ENCODE measurements around the gene GUCY1B1.
"Not testable (repeated sequence)": the region's sequence is repeated elsewhere in the genome, so short reads cannot be mapped to it uniquely, and the experiment has no call there.

Gene GUCY1B1

DNA sequence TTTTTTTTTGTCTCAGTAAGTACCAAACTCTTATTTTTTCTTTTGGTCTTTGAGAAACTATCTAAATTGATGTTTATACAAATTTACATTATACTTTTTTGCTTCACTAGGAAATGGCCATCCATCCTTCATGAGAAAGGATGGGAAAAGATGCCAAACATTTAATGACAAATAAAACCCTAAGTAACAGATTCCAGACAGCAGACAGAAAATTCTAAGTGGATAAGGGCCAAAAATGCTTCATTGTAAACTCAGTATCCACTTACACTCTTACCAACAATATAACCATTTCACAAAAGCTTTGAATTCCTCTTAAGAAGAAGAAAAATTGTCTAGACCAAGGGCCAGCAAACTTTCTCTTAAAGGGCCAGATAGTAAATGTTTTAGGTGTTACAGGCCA, 3.5 kb downstream of the GUCY1B1 start:
- DNase-seq (ENCODE audit: low read depth), result peak; percentile 77

DNA sequence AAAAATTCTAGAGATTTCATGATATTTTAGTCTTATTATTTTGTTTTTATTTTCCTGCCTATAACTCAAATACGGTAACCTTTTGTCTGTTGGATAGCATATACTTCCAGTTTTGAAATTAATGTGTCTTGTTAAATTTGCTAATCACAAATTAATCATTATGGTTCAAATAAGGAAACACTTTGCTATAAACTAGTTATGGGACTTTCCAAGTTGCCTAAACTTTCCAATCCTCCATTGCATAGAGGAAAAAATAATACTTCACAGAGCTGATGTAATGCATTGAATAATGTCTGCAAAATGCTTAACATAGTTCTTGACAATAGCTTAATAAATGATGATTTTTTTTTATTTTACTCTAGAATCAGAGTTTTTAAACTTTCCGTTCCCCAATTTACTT, 4.7 kb downstream of the GUCY1B1 start:
- DNase-seq (ENCODE audit: low read depth), result no peak

DNA sequence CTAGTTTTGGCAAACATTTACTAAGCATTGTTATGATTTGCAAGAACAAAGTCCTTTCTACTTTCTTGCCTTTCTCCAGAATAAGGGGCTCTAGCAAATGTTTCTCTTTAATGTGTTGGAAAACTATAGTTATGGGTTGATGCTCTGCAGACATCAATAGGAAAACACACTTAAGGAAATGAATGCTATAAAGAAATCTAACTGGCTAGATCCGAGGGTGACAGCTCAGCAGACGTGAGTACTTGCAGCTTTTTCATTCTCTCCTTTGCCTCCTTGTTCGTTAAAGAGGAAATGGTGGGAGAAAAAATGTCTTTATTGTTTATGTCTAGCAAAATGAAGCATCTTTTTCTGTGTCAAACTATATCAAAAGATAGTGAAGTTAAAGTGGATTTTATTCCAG, 6.3 kb downstream of the GUCY1B1 start:
- no peak for DNase-seq (ENCODE audit: low read depth)

DNA sequence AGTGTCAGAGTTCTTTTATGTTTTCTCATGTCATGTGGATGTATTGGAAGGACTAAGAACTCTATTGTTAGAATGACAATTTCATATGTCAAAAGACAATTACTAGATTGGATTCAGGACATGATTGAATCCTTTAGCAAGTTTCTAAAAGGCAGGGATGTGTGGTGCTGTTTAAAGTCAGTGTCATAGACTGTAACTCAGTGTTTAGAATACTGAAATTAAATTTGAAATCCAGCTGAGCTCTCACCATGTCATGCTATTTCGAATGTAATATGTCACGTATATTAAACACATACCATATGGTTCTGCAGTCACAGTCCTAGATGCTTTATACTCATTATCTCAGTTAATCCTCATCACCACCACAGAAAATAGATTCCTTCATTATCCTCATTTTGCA, 7.8 kb downstream of the GUCY1B1 start:
- DNase-seq (ENCODE audit: low read depth), result no peak

DNA sequence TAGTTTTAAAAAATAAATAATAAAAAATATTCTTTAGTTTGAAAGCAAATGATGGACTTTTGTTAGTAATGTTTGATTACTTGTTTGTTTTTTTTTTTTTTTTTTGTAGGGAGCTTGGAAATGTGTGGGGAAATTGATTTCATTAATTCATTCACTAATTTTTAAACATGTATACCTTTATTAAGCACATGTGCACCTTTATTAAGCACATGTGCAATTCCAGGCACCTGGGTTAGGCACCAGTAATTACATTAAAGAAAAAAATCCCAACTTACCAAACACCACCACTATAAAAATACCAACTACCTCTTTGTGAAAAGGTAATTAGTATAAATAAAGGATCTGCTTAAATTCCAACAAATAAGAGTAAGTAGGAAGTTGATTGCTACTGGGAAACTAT, 9.5 kb downstream of the GUCY1B1 start:
- DNase-seq (ENCODE audit: low read depth), result no peak

DNA sequence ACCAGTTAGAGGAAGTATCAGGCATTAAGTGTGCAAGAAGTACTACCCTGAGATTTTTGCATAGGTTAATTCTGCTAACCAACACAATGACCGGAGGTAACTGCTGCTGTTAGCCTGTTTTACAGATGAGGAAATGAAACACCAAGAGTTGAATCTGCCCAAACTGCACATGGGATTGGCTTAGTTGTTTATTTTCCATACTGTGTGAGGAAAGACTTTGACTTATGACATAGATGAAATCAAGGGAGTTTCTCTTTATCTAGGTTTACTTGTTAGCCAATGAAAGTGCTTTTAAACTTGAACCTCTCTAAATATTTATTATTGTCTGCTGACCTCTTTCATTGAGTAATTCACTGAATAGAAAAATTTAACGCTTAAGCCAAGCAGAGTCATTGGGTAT, 10.3 kb downstream of the GUCY1B1 start:
- DNase-seq (ENCODE audit: low read depth), result peak; percentile 32

DNA sequence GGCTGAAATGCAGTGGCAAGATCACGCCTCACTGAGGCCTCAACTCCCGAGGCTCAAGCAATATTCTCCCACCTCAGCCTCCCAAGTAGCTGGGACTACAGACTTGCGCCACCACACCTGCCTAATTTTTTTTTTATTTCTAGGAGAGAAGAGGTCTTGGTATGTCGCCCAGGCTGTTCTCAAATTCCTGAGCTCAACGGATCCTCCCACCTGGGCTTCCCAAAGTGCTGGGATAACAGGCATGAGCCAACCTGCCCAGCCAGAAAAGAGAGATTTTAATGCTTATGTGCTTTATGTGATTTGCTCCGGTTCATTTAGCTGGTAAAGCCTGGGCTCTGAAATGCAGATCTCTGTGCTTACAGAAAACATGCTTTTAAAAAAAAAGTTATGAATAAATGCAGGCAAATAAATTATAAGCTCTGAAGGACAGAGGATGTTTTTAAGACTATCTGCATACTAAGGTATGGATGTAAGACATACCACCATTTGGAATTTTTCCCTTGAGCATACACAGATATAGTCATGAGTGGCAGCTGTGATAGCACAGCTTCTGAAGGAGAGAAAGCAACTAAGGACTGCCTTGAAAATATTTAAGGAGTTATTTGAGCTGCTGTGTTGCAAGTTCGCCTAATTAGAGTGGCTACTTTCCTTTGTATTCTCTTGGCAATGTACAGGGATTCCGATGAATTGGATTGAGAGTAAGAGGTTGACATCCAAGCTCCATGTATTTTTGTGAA, 13.8 kb downstream of the GUCY1B1 start:
- peak; percentile 76 for DNase-seq (ENCODE audit: low read depth)

DNA sequence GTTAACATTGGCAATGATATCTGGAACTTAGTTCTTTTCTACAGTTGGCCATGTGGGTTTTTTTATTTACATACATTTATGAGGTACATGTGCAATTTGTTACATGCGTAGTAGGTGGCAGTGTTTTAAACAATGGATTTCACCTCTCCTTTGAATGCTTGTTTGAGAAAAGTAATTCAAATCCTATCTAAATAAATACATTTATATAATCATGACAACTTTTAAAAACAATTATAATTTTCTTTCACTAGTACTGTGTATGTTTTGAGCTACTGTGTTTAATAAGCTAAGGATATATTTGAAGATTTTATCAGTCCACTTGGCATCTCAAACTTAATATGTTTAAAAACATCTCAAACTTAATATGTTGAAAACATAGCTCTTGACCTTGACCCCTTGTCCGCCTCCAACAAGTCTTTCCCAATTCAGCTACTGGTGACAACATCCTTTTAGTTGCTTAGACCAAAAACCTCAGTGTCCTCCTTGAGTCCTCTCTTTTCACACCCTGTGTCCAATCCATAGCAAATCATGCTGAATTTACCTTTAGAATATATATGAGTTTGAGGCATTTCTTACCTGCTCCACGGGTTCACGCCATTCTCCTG, 14.5 kb downstream of the GUCY1B1 start:
- DNase-seq (ENCODE audit: low read depth), result peak; percentile 35

DNA sequence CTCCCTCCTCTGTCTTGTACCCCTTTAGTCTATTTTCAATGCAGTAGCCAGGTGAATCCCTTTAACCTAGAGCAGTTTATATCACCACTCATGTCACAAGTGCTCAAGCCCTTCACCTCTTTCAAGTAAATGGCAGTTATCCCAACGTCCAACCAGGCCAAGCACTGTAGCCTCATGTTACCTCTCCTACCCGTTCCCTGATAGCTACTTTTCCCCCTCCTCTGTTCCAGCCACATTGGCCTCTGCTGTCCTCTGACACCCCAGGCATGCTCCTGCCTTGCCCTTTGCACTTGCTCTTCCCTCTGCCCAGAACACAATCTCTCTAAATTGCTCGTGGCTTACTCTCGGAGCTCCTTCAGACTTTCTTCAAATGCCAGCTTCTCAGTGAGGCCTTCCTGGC, 15.2 kb downstream of the GUCY1B1 start:
- no peak for DNase-seq (ENCODE audit: low read depth)

DNA sequence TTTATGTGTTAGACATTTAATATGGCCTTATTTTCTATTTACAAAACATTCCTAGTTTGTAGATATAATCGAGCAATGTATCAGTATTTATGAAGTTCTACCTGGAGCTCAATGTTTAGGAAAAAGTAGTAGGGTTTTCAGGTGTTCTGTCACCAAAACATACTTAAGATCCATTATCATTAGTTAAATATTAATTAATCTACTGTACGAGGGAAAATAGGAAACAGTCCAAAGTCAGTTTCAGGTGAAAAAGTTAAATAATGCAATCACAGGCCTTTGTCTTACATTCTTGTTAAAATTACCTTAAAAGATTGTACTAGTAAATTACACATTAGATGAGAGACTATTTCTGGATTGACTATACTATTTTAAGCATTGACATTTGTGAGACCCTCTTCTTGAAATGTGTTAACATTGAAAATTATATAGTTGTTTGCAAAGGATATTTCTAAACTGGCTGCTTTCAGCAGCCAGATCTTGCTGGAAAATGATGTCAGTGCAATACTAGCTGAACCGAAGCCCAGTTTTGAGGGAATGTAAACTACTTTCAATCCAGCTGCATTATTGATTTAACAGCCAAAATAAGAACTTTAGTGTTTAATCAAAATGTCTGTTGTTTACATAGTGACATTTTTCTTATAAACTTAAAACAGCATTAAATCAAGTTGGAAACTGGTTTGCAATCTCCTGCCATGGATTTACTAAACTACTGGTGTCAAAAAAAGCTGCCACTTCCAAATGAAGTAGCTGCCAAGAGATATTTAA, 19.3 kb downstream of the GUCY1B1 start:
- peak; percentile 75 for DNase-seq (ENCODE audit: low read depth)

DNA sequence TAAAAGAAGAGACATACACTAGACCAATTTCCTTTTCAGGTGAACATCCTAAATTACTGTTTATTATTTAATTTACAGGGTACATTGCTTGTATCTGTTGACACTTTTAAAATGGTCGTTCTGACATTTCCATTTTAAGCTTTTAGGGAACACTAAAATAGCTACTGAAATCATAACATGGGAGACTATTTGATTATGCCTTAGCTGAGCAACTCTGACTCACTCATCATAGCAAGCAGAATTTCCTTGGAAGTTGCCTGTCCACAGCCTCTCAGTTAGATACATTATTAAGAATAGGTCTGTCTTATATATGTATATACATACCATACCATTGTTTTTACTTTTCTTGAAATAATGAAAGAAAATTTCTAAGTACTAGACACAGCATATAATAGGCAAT, 22.0 kb downstream of the GUCY1B1 start:
- no peak for DNase-seq (ENCODE audit: low read depth)

DNA sequence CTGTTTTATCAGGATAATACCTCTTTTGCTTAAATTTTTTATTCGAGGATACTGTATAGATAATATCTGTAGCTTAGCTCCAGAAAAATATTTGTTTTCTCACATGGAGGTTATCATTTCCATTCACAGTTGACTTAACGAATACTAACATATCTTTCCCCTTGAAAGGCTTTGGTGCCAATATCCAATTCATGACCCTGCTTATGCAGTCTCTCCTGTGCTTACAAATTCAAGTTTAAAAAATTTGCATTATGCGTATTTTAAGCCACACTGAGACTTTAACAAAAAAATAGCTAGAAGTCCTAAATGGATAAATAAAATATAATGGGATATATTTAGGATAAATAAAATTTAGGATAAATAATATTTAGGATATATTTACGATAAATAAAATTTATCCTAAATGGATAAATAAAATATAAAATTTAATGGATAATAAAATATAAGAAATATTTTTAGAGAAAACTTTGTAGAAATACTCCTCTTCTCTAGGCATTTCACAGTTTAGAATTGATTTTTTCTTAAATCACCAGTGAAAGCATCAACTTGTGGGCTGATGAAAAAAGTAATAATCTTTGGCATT, 22.5 kb downstream of the GUCY1B1 start:
- no peak for DNase-seq (ENCODE audit: low read depth)

DNA sequence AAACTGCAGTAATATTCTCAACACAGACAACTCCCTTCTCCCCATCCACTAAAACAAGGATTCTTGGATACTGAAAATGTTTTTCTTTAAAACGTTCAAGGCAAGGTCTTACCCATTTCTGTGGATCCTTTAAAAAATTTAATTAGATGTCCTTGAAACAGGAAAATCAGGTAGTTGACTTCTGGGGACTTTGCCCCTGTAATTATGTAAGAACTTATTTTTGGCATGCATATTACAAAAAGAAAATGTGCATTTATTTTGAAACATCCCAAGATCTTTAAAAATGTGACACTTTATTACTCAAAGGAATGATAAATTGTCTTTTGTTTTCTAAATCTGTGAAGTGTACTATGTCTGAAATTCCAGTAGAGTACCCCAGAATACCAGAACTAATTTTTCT, 25.8 kb downstream of the GUCY1B1 start:
- DNase-seq (ENCODE audit: low read depth), result no peak

DNA sequence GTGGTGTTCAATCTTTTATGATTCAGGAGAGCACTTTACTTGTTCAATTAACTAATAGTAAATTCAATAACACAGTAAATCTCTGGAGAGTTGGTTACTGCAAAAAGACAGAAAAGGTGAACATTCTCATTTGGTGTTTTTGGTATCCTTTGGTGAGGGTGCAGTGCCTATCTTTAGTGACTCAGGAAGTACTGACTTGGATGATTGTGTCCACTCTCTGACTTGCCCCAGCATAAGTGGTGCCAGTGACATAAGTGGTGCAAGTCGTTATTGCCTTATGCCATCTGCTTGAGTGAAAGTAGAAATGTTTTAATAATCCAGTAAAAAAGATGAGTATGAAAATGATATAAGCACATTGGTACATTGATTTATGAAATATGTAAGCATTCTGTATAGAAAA, 27.0 kb downstream of the GUCY1B1 start:
- no peak for DNase-seq (ENCODE audit: low read depth)

DNA sequence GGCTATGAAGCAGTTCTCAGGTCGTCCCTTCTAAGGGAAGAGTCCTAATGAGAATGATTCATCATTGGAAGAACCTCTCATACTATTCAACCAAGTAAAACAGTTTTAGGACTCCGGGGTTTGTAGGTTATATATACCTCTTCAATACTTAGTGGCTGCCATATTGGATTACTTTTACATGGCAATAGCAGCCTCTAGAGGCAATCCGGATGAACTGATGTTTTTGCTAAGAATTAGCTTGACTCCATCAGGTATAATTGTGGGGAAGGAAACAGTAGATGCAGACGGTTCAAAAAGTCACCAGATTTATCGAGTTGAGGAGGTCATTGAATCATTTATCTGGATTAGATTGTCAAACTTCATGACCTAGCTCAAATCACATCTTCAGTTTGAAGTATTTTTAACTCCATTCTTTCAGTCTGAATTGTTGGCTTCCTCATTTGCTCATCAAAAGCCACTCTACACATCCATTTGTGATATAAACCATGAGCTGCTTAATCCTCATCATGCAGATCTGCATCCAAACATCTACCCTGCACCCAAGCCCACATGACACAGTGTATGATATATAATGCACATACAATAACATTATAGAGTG, 28.4 kb downstream of the GUCY1B1 start:
- peak; percentile 54 for DNase-seq (ENCODE audit: low read depth)

DNA sequence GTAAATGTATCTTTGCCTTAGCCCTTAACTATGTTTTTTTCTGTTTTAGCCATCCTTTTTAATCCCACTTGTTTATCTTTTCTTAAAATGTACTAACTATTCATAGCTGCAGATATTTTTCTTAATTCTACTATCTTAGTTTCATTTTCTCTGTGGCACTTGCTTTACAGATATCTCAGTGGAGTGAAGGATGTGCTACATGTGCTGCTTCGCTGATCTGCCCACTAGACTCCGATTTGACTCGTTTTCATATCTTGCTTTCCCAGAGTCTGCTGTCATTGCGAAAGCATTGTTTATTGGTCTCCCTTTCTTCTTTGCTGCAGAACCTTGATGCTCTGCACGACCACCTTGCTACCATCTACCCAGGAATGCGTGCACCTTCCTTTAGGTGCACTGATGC, 30.6 kb downstream of the GUCY1B1 start:
- DNase-seq (ENCODE audit: low read depth), result no peak

DNA sequence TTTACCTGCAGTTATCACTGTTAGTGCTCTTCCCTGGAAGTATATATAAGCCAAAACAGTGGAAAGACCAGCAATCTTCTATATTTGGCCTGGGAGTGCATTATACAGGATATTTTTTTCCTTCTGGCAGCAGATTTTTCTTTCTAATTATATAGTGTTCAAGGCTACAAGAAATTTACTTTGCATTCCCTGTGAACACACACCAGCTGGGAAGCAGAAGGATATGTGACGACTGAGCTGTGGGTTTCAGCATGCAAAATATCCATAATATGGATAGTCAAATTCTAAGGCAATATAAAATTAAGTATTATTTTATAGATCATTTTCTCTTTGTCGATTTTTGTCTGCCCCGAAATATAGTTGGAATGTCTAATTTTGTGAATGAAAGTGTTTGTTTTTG, 31.2 kb downstream of the GUCY1B1 start:
- no peak for DNase-seq (ENCODE audit: low read depth)

DNA sequence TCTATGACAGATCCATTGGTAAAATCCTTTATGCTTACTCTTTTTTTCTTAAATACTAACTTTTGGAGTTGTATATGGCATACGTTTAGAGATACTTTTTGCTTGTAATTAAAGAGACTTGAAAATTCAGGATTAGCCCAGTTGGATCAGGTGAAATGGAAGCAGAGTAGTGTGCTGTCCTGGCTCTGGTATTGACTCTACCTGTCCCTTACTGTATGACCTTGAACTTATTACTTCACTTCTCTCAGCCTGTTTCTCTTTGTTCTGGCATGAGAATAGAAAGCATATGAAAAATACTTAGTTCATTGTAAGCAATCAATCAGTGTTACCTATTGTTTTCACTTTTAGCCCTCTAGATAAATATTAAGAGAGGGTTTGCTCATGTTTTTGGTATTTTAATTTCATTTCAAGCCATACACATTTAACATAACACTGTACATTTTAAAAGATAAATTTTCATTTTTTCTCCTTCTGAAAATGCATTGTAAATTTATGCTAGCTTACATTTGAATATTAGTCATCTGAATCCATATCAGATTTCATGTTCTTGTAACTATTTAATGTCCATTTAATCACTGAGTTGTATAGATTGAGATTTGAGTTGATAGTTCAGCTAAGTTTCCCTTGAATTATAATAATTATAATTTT, 35.9 kb downstream of the GUCY1B1 start:
- DNase-seq (ENCODE audit: low read depth), result no peak

DNA sequence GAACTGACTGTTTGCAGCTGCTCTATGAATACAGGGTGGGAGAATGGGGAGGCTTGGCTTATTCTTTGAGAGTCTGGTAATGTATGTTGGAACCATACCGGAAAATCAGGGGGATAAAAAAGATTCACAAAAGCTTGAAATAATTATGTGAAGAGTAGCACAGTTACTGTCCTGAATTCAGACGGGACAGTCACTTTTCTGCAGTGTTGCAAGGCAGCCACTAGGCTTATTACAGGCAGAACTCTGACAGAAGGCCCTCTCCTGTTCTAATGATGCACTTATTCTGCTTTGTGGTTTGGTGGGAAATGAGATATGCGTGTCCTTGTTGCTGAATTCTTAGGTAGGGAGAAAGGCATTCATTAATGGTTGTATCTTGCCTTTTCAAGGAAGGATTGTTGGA, 37.2 kb downstream of the GUCY1B1 start:
- peak; percentile 7 for DNase-seq (ENCODE audit: low read depth)

DNA sequence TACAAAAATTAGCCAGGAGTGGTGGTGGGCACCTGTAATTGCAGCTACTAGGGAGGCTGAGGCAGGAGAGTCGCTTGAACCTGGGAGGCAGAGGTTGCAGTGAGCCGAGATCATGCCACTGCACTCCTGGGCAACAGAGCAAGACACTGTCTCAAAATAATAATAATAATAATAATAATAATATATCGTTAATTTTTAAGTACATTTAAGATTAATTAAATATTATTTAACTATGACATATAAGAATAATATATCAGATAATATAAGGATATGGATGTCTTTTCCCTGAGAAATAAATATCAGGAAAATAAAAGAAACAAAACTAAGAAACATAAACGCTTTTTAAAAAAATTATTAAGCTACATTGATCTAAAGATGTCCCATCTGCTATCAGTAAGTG, 38.8 kb downstream of the GUCY1B1 start:
- not testable (repeated sequence) for DNase-seq (ENCODE audit: low read depth)

DNA sequence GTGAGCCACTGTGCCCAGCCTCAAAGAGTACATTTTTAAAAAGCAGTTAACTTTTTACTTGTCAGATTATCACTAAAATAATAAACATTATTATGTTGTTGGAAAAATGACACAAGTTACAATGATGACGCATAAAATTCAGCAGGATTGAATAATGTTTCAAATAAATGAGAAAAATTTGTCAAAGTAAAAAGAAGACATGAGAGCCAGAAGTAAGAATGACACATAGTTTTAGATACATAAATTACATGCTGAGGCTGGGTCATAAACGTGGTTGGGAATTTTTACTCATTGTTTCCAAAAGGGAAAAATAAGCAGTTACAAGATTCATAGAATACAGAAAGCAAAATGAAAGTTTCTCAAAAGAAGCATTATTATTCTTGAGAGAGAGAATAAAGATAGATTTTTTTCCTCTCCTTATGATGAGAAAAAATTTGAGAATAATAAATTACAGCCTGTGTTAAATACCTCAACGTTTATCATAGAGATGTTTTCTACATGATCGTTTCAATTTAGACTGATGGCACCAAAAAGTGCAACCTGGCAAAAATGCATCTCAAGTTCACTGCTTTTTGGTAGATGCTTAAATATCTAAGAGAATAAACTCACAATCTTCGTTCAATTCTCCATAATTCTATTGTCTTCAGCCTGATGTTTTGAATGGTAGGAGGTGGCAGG, 40.4 kb downstream of the GUCY1B1 start:
- no peak for DNase-seq (ENCODE audit: low read depth)

DNA sequence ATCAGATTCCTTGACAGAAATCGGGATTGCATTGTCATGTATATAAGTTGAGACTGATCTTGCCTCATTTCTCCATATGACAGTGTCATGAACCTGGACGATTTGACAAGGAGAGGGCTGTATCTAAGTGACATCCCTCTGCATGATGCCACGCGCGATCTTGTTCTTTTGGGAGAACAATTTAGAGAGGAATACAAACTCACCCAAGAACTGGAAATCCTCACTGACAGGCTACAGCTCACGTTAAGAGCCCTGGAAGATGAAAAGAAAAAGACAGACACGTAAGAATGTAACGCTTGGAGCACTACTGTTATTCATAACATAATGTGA, 40.9 kb downstream of the GUCY1B1 start:
- no peak for DNase-seq (ENCODE audit: low read depth)

Data from fibroblast of gingiva (primary cell).